Smooth muscle cell (in vitro differentiated cells): ENCODE results near the gene NRIP2. TPM values are rescaled to one million over a fixed set of nuclear protein-coding genes. Genes with fewer than 3 reads are reported as not detected.

Experiments
- DNase-seq: peaks from one replicate; lab custom pipeline; 2025; ENCODE audit not compliant: unreplicated experiment; lab: John Stamatoyannopoulos, UW
- H2AFZ ChIP-seq: fragments of 200-600 bp; sonication (generic); 2 replicates; pipeline ENCODE4 v1.6.0; 2016; ENCODE audit warnings: antibody characterized with exemption, low read depth, mild to moderate bottlenecking
- H3F3A ChIP-seq: fragments of 200-600 bp; sonication (generic); 2 replicates; pipeline ENCODE4 v1.6.0; 2017; ENCODE audit warnings: antibody characterized with exemption, low read depth
- H3K27ac ChIP-seq: fragments of 200-600 bp; sonication (generic); 2 replicates; pipeline ENCODE4 v1.5.1; 2016; ENCODE audit warnings: low read depth, mild to moderate bottlenecking
- H3K27me3 ChIP-seq: fragments of 200-600 bp; sonication (generic); 2 replicates; pipeline ENCODE4 v1.6.1; 2016; ENCODE audit warnings: low read depth, mild to moderate bottlenecking
- H3K36me3 ChIP-seq: fragments of 200-600 bp; sonication (generic); 2 replicates; pipeline ENCODE4 v1.5.1; 2016; ENCODE audit warnings: low read depth
- H3K4me1 ChIP-seq: fragments of 200-600 bp; sonication (generic); 2 replicates; pipeline ENCODE4 v1.5.1; 2016; ENCODE audit warnings: low read depth
- H3K4me2 ChIP-seq: fragments of 200-600 bp; sonication (generic); 2 replicates; pipeline ENCODE4 v1.6.0; 2016; ENCODE audit warnings: mild to moderate bottlenecking
- H3K4me3 ChIP-seq: fragments of 200-600 bp; sonication (generic); 2 replicates; pipeline ENCODE4 v1.5.1; 2016; ENCODE audit warnings: mild to moderate bottlenecking
- H3K79me2 ChIP-seq: fragments of 200-600 bp; sonication (generic); 2 replicates; pipeline ENCODE4 v1.6.0; 2016; ENCODE audit warnings: low read depth, mild to moderate bottlenecking
- H3K9ac ChIP-seq: fragments of 200-600 bp; sonication (generic); 2 replicates; pipeline ENCODE4 v1.6.0; 2016; ENCODE audit warnings: low read depth
- H3K9me3 ChIP-seq: fragments of 200-600 bp; sonication (generic); replicated peaks from 2 replicates; pipeline ENCODE4 v1.5.1; 2016; ENCODE audit warnings: low read depth
- H4K20me1 ChIP-seq: fragments of 200-600 bp; sonication (generic); 2 replicates; pipeline ENCODE4 v1.6.0; 2016; ENCODE audit warnings: low read depth
- WGBS: methylation state at CpG from one replicate; pipeline ENCODE4 v1.1.7; 2016; ENCODE audit warnings: low lambda C conversion rate; 5-methylcytosine and 5-hydroxymethylcytosine counted together
- polyA plus RNA-seq: library from polyadenylated mRNA; unstranded; fragments of >200 nt; fragmentation: Nextera tagmentation; extraction: Ambion mirVana; gene quantifications from 2 replicates; pipeline ENCODE4 v1.2.1, GENCODE V29; 2016
- total RNA-seq: library from RNA; depleted of rRNA; stranded (reverse); fragments of >200 nt; gene quantifications from 2 replicates; pipeline ENCODE4 v1.2.3, GENCODE V29; 2014
- TF ChIP-seq, protein P1 (sequence below): fragments of 200-600 bp; sonication (generic); IDR thresholded peaks from 2 replicates; pipeline ENCODE4 v1.5.1; 2017; ENCODE audit warnings: borderline replicate concordance, mild to moderate bottlenecking, antibody characterized with exemption; ENCODE audit not compliant: insufficient read depth, poor library complexity, severe bottlenecking

Gene NRIP2
- total and polyA plus RNA-seq, 2 experiments from 2014 or later: 0.04 to 0.29 TPM

GRCh38 chr12:2832550-2833127 lies 2.2 kb downstream of the NRIP2 start:
- Histone ChIP-seq H3K4me1 (peaks cover 11% of the 10 kb centered on the region), H3K36me3 (no peaks in the 10 kb centered on the region), H3K9ac (no peak overlapping the region), H3K27ac (no peak overlapping the region), H3K27me3 (no peaks in the 10 kb centered on the region), H3F3A (no peaks in the 10 kb centered on the region), H3K9me3 (no peaks in the 10 kb centered on the region), H3K4me2 (no peak overlapping the region), H2AFZ (no peak overlapping the region), H4K20me1 (no peaks in the 10 kb centered on the region), H3K79me2 (no peaks in the 10 kb centered on the region), H3K4me3 (no peak overlapping the region)
- DNase-seq: no peak
- TF ChIP-seq, protein P1, sequence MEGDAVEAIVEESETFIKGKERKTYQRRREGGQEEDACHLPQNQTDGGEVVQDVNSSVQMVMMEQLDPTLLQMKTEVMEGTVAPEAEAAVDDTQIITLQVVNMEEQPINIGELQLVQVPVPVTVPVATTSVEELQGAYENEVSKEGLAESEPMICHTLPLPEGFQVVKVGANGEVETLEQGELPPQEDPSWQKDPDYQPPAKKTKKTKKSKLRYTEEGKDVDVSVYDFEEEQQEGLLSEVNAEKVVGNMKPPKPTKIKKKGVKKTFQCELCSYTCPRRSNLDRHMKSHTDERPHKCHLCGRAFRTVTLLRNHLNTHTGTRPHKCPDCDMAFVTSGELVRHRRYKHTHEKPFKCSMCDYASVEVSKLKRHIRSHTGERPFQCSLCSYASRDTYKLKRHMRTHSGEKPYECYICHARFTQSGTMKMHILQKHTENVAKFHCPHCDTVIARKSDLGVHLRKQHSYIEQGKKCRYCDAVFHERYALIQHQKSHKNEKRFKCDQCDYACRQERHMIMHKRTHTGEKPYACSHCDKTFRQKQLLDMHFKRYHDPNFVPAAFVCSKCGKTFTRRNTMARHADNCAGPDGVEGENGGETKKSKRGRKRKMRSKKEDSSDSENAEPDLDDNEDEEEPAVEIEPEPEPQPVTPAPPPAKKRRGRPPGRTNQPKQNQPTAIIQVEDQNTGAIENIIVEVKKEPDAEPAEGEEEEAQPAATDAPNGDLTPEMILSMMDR: no peak
- WGBS: 91% methylated on average over 6 of the region's 6 CpGs

DNA sequence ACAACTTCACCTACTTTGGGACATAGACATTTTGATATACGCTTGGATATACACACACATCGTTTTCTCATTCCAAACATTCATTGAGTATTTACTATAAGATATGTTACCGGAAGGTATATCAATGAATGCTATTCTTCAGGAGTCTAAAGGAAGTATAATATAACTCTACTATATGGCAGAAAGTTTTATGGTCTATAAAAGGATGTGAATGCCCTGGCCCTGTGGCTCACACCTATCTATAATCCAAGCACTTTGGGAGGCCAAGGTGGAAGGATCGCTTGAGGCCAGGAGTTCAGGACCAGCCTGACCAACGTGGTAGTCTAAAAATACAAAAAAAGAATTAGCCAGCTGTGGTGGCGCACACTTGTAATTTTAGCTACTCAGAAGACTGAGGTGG lies 5.6 kb downstream of the NRIP2 start:
- Histone ChIP-seq H3K4me1 (peaks cover 19% of the 10 kb centered on the region), H3K9ac (no peak overlapping the region), H3K4me3 (no peak overlapping the region), H3K27me3 (no peaks in the 10 kb centered on the region), H3K4me2 (no peak overlapping the region), H3K36me3 (no peaks in the 10 kb centered on the region), H3K79me2 (no peaks in the 10 kb centered on the region), H4K20me1 (no peaks in the 10 kb centered on the region), H3K9me3 (no peaks in the 10 kb centered on the region), H3K27ac (no peak overlapping the region), H2AFZ (no peak overlapping the region), H3F3A (no peaks in the 10 kb centered on the region)
- TF ChIP-seq, protein P1: no peak
- WGBS: 99% methylated on average over 6 of the region's 6 CpGs
- no peak for DNase-seq

DNA sequence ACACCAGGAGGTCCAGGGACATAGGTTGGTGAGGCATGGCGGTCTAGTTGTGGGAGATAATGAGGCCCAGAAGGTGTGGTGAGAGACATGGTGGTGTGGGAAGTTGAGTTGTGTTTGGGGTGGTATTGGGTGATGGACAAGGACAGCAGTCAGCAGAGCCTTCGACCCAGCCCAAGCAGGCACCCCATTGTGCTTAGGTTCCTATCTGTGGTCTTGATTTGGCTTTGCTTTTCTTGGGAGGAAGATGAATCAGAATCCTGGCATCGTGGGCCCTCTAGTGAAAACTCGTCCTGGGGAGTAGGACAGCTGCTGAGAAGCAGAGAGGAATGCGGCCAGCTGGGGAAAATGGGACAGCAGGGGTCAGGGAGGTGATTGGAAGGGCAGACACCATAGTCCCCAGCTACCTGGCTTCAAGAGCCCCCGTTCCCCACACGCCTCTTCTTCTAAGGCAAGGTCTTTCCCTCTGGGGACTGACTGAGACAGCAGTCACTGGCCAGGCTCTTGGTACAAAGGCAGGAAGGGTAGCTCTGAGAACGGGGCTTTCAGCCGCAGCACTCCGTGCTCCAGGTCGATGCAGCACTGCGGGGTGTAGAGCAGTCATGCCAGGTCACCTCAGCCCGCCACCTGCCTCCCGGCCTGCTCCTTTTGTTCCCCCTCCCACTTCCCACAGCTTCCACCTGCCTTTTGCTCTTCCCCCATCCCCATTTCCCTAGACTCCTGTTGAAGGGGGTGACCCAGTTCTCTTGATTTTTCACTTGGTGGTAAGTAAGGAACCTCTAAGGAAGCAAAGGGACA lies 7.9 kb downstream of the NRIP2 start:
- Histone ChIP-seq H3K27me3 (no peaks in the 10 kb centered on the region), H3F3A (no peaks in the 10 kb centered on the region), H3K4me3 (no peak overlapping the region), H3K36me3 (peaks cover 7% of the 10 kb centered on the region), H3K4me1 (peaks cover 15% of the 10 kb centered on the region), H3K27ac (no peak overlapping the region), H3K4me2 (no peak overlapping the region), H4K20me1 (no peaks in the 10 kb centered on the region), H3K9me3 (no peaks in the 10 kb centered on the region), H3K79me2 (no peaks in the 10 kb centered on the region), H2AFZ (no peak overlapping the region), H3K9ac (no peak overlapping the region)
- 95% methylated on average over 14 of the region's 14 CpGs for WGBS
- TF ChIP-seq, protein P1: no peak
- no peak for DNase-seq

- no peak overlapping the region for H3K27ac ChIP-seq
- H3K9me3 ChIP-seq: no peaks in the 10 kb centered on the region
- H4K20me1 ChIP-seq: no peaks in the 10 kb centered on the region
- H3K4me1 ChIP-seq: peaks cover 15% of the 10 kb centered on the region
- H3K9ac ChIP-seq: no peak overlapping the region
- H3K79me2 ChIP-seq: no peaks in the 10 kb centered on the region
- no peak overlapping the region for H2AFZ ChIP-seq
- DNase-seq: no peak
- H3F3A ChIP-seq: no peaks in the 10 kb centered on the region
- H3K4me3 ChIP-seq: no peak overlapping the region
- H3K36me3 ChIP-seq: peaks cover 7% of the 10 kb centered on the region
- no peaks in the 10 kb centered on the region for H3K27me3 ChIP-seq
- H3K4me2 ChIP-seq: no peak overlapping the region
- 98% methylated on average over 3 of the region's 3 CpGs for WGBS
- TF ChIP-seq, protein P1: no peak
Observed at GRCh38 chr12:2826036-2826435, 8.8 kb downstream of the NRIP2 start.
